Activated CD4-positive, alpha-beta T cell treated with anti-CD3 and anti-CD28 coated beads, Interleukin-2, amount 10 ng/mL, durations not matched to agents 7 days and 5 days (primary cell): Measurements from ENCODE around the gene NFS1. TPM values are rescaled to one million over a fixed set of nuclear protein-coding genes. Genes with fewer than 3 reads are reported as not detected.

Experiments used
- CTCF ChIA-PET: fragments of 350-600 bp; sonication (Branson Sonifier 250); formaldehyde crosslinking; loops from one replicate; lab custom pipeline; 2021; ENCODE audit warnings: antibody characterized with exemption; lab: Charles Lee
- POLR2A ChIA-PET: fragments of 350-600 bp; sonication (Branson Sonifier 250); formaldehyde crosslinking; loops from one replicate; lab custom pipeline; 2021; ENCODE audit warnings: antibody characterized with exemption; lab: Charles Lee
- DNase-seq: peaks from one replicate; pipeline ENCODE4 v3.0.0-alpha.2; 2020
- H3K27ac Mint-ChIP-seq: one replicate; pipeline ENCODE4 v1.8.0; 2021; ENCODE audit warnings: mild to moderate bottlenecking, moderate library complexity, mixed read lengths
- H3K27me3 Mint-ChIP-seq: one replicate; pipeline ENCODE4 v1.8.0; 2021; ENCODE audit warnings: mixed read lengths
- H3K36me3 Mint-ChIP-seq: one replicate; pipeline ENCODE4 v1.8.0; 2021; ENCODE audit warnings: low read depth, mixed read lengths
- H3K4me1 Mint-ChIP-seq: one replicate; pipeline ENCODE4 v1.8.0; 2021; ENCODE audit warnings: mixed read lengths
- H3K4me3 Mint-ChIP-seq: one replicate; pipeline ENCODE4 v1.8.0; 2021; ENCODE audit warnings: mild to moderate bottlenecking, moderate library complexity, mixed read lengths
- H3K9me3 Mint-ChIP-seq: one replicate; pipeline ENCODE4 v1.8.0; 2021; ENCODE audit warnings: mixed read lengths
- total RNA-seq, 2 experiments: library from RNA; stranded (reverse); gene quantifications; one replicate each; pipeline ENCODE4 v1.2.3, GENCODE V29; 2021

NFS1 gene
- total RNA-seq, 2 experiments from 2014 or later, result 33.2 to 36.6 TPM

DNA sequence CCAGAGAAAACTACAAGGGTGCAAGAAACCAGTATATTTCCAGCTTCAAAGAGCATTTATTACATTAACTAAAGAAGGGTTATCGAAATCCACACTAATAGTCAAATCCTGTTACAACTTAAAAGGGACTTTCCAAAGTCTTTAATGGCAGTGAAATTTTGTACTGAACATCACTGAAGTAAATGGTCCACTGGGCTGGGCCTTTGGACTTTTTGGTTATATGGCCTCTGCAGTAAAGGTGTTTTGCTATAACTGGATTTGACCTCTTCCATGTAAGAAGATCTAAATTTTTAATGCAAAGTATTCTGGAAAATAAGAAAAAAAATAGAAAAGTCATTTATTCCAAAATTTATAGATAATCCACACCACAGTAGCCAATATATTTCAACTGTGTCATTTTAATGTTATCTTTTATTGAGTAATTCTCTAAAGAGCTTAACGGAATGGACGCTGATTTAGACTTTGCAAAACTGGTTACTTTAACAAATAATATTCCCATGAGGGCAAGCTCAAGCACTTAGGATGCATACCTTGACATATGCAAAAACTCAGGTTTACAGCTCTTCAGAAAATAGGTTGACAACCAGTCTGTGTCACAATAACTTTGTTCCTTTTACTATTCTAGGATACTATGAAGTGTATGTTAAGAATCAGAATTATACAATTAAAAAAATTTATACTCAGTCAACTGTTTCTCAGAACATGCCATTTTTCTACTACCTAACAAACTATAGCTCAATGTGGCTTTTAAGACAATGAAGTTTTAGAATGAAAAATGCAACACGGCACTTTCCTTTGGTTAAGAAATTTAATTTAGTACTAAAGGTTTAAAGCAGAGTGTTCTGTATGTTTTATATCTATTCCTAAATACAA is 35.9 kb upstream of the NFS1 start:
- no peak overlapping the region for H3K27ac Mint-ChIP-seq
- no peaks in the 10 kb centered on the region for H3K9me3 Mint-ChIP-seq
- ChIA-PET POLR2A (interaction anchor here (0.8 kb wide), 1 partner anchor 66 kb away, joined by 5 read pairs; no protein-coding TSS in a partner anchor), CTCF (interaction anchor here (0.6 to 1.5 kb wide), 3 partner anchors 15 to 32 kb away, joined by 3 to 4 read pairs (median 3); no protein-coding TSS in a partner anchor)
- H3K4me3 Mint-ChIP-seq, result peak overlapping the region; percentile 3
- H3K4me1 Mint-ChIP-seq, result peaks cover 63% of the 10 kb centered on the region
- H3K36me3 Mint-ChIP-seq, result peaks cover 72% of the 10 kb centered on the region
- H3K27me3 Mint-ChIP-seq, result no peaks in the 10 kb centered on the region
- no peak for DNase-seq

DNA sequence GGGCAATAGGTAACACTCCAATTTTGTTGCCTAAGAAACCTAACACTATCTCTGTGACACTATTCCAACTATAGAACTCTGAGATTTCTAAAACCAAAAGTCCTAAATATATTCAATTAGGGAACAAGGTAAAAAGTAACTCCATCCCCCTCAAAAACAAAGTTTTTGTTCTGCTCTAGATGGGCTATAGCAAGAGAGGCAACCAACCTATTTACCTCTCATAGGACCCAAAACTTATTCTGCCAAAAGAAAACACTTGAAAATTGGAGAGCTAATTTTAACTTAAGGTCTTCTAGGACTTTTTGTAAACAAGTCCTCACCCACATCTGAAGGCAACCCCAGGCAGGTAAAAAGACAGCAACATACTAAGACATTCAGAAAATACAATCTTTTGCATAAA is 35.2 kb upstream of the NFS1 start:
- no peaks in the 10 kb centered on the region for H3K9me3 Mint-ChIP-seq
- H3K36me3 Mint-ChIP-seq, result peaks cover 69% of the 10 kb centered on the region
- ChIA-PET CTCF (interaction anchor here (0.6 to 1.5 kb wide), 3 partner anchors 15 to 31 kb away, joined by 3 to 4 read pairs (median 3); no protein-coding TSS in a partner anchor), POLR2A (no interaction called here)
- no peak overlapping the region for H3K27ac Mint-ChIP-seq
- peaks cover 60% of the 10 kb centered on the region for H3K4me1 Mint-ChIP-seq
- H3K4me3 Mint-ChIP-seq, result peak overlapping the region; percentile 3
- no peaks in the 10 kb centered on the region for H3K27me3 Mint-ChIP-seq
- DNase-seq, result no peak

DNA sequence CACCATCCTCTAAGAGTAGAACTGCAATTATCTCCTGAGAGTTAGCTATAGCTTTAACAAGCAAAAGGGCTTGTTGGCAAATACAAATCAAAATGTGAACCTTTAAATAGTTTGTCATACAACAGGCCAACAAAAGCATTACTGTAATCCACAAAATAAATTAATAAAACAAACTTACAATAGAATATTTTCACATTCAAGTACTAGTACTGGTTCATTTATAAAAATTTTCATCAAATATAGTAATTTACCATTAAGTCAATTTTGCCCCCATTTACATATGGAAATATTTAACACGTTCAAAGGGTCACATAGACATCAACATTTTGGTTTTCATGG is 33.5 kb upstream of the NFS1 start:
- Mint-ChIP-seq H3K9me3 (no peaks in the 10 kb centered on the region), H3K4me1 (peaks cover 47% of the 10 kb centered on the region), H3K36me3 (peaks cover 56% of the 10 kb centered on the region), H3K27me3 (no peaks in the 10 kb centered on the region), H3K27ac (no peak overlapping the region), H3K4me3 (no peak overlapping the region)
- no peak for DNase-seq
- CTCF ChIA-PET, result interaction anchor here (0.9 to 1.3 kb wide), 2 partner anchors 17 to 222 kb away, joined by 3 read pairs; partner anchors contain the start of gene SCAND1
- POLR2A ChIA-PET, result no interaction called here

DNA sequence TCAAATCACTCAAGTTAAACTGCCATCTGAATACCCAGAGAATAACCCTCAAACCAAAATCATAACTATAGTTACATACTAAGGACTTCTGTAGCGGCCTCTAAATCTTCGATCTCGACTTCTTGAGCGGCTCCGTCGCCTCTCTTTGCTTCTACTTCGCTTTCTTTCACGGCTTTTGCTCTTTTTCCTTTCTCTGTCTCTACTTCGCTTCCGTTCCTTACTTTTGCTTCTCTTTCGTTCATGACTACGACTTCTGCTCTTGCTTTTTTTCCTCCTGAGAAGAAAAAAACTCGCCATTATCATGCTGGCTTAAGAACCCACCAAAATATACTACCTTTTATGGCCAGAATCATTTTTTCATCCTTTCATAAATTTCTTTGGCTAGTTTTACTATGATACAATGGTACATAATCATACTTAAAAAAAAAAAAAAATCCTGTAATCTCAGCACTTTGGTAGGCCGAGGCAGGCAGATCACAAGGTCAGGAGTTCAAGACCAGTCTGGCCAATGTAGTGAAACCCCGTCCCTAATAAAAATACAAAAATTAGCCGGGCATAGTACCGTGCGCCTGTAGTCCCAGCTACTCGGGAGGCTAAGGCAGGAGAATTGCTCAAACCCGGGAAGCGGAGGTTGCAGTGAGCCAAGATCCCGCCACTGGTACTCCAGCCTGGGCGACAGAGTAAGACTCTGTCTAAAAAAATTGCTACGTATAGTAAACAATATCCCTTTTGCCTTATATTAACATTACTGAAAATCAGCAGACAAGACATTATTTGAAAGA is 32.9 kb upstream of the NFS1 start:
- no peak overlapping the region for H3K4me3 Mint-ChIP-seq
- peaks cover 47% of the 10 kb centered on the region for H3K4me1 Mint-ChIP-seq
- no peak for DNase-seq
- H3K27ac Mint-ChIP-seq, result peak overlapping the region; percentile 63
- H3K36me3 Mint-ChIP-seq, result peaks cover 58% of the 10 kb centered on the region
- ChIA-PET POLR2A (no interaction called here), CTCF (interaction anchor here (1.3 to 1.4 kb wide), 2 partner anchors 11 to 17 kb away, joined by 3 to 5 read pairs; partner anchors contain the start of gene RBM39)
- H3K9me3 Mint-ChIP-seq, result no peaks in the 10 kb centered on the region
- no peaks in the 10 kb centered on the region for H3K27me3 Mint-ChIP-seq

DNA sequence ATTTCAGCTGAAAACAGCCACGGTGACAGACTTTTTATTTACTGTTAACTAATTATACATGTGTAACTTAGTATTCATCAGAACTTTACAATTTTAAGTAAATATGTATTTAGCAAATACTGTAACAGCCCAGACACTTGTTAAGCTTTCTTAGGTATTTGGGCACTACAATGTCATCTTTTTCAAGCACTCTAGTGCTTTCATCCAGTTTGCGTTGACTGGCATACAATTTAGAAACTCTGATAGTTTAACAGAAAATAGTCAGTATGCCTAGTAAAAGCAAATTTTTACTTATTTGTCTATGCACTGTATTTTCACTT is 32.3 kb upstream of the NFS1 start:
- no peaks in the 10 kb centered on the region for H3K9me3 Mint-ChIP-seq
- DNase-seq, result no peak
- no peak overlapping the region for H3K27ac Mint-ChIP-seq
- no peak overlapping the region for H3K4me3 Mint-ChIP-seq
- H3K36me3 Mint-ChIP-seq, result peaks cover 61% of the 10 kb centered on the region
- H3K27me3 Mint-ChIP-seq, result no peaks in the 10 kb centered on the region
- POLR2A ChIA-PET, result no interaction called here
- CTCF ChIA-PET, result interaction anchor here (0.8 to 1.4 kb wide), 3 partner anchors 11 to 223 kb away, joined by 3 to 7 read pairs (median 5); partner anchors contain the start of genes RBM39 and SCAND1
- peaks cover 49% of the 10 kb centered on the region for H3K4me1 Mint-ChIP-seq

DNA sequence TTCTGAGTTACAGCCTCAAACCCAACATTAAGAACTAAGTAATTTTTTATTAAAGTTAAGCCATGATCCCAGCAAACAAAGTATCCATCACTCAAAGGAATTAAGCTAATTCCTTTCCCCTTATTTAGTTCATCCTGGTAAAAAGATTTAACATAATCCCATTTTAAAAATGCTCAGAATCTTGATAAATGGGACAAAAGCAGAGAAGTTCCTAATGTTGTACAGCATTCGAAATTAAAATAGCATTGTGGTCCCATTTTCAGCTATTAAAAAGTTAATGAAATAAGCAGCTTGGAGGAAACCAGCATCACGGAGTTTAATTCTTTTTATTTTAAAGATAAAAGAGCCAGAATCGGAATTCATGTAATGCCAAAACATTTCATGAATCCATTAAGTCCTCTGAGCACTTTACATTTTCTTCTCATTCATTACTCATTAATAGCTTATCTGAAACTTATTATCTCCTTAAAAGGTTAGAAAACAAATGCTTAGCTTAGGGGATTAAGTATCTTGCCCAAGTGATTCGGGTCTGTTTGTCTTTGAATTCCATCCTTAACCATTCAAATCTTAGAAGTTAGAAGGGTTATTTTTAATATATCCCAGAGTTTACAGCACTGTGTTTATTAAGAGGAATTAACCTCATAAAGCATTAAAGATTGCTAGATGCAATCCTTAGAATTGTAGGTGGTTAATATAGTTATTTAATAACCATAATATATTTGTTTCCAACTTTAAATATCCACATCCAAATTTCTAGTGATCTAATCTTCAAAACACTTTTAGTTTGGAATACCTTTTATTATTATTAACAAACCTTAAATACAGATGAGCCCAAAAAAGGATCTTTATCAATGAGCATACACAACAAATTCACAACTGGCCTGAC is 31.7 kb upstream of the NFS1 start:
- Mint-ChIP-seq H3K27me3 (no peaks in the 10 kb centered on the region), H3K27ac (no peak overlapping the region), H3K36me3 (peaks cover 60% of the 10 kb centered on the region), H3K4me3 (no peak overlapping the region), H3K9me3 (no peaks in the 10 kb centered on the region), H3K4me1 (peaks cover 43% of the 10 kb centered on the region)
- ChIA-PET POLR2A (interaction anchor here (0.5 kb wide), 1 partner anchor 1304 kb away, joined by 3 read pairs; no protein-coding TSS in a partner anchor), CTCF (interaction anchor here (0.8 to 1.6 kb wide), 5 partner anchors 12 to 224 kb away, joined by 3 to 7 read pairs (median 5); partner anchors contain the start of genes RBM39 and SCAND1)
- no peak for DNase-seq

DNA sequence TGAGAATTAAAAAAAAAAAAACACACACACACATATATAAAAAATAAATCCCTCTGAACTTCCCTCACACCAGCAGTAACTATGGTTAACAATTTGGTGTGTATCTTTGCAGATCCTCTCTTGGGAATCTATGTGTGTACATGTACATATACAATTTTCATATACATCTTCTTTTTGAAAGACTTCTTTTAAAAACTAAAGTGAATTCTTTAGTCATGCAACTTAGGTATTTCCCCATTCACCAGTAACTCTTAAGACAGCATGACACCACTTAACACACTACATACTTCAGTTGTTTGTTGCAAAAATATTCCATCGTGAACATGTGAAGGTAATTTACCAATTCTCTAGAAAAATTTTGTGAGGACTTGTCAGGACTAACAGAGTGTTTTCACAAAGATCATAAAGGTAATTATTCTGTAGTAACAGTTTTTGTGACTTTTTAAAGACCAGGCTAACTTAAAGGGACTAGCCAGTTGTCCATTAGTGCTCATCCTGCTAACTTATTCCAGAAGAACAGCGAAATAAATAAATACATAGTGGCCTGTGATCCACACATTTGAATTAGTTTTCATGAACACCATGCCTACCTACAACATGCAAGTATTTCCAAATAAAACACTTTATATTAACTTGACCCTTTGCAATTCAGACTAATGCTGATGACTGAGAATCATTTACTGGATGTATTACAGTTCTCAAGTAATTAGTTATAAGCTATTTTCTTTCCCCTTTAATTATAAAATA is 30.9 kb upstream of the NFS1 start:
- Mint-ChIP-seq H3K27me3 (no peaks in the 10 kb centered on the region), H3K36me3 (peaks cover 59% of the 10 kb centered on the region), H3K9me3 (no peaks in the 10 kb centered on the region), H3K4me3 (no peak overlapping the region), H3K27ac (no peak overlapping the region), H3K4me1 (peaks cover 43% of the 10 kb centered on the region)
- no peak for DNase-seq
- CTCF ChIA-PET, result interaction anchor here (1.0 to 1.9 kb wide), 4 partner anchors 10 to 52 kb away, joined by 3 to 5 read pairs (median 4); no protein-coding TSS in a partner anchor
- POLR2A ChIA-PET, result interaction anchor here (0.5 kb wide), 1 partner anchor 1305 kb away, joined by 3 read pairs; no protein-coding TSS in a partner anchor

DNA sequence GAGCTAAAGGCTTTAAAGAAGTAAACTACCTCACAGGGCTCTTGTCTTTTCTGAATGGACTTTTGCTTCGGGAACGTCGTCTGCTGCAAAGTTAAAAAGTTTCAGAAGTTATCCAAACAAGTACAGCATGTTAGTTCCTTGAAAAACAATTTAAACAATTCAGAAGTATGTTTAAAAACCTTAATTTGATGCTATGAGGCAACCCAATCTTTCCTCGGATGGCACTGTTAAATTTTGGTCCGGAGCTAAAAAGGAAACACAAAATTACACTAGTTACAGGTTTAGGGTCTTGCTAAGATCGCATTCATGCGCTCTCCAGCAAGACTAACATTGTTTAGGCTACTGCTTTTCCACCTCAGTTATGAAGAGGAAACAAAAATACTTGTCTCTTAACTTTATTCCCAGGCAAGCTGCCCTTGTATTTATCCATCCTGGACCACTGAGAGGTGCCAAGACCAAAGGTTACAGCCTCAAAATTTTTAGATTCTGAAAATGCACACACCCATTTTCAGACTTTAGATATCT is 30.2 kb upstream of the NFS1 start:
- POLR2A ChIA-PET, result no interaction called here
- Mint-ChIP-seq H3K36me3 (peaks cover 58% of the 10 kb centered on the region), H3K9me3 (no peaks in the 10 kb centered on the region), H3K4me3 (no peak overlapping the region), H3K27ac (no peak overlapping the region), H3K4me1 (peaks cover 40% of the 10 kb centered on the region), H3K27me3 (no peaks in the 10 kb centered on the region)
- CTCF ChIA-PET, result interaction anchor here (1.6 to 1.9 kb wide), 4 partner anchors 10 to 51 kb away, joined by 4 to 5 read pairs (median 5); no protein-coding TSS in a partner anchor
- no peak for DNase-seq

DNA sequence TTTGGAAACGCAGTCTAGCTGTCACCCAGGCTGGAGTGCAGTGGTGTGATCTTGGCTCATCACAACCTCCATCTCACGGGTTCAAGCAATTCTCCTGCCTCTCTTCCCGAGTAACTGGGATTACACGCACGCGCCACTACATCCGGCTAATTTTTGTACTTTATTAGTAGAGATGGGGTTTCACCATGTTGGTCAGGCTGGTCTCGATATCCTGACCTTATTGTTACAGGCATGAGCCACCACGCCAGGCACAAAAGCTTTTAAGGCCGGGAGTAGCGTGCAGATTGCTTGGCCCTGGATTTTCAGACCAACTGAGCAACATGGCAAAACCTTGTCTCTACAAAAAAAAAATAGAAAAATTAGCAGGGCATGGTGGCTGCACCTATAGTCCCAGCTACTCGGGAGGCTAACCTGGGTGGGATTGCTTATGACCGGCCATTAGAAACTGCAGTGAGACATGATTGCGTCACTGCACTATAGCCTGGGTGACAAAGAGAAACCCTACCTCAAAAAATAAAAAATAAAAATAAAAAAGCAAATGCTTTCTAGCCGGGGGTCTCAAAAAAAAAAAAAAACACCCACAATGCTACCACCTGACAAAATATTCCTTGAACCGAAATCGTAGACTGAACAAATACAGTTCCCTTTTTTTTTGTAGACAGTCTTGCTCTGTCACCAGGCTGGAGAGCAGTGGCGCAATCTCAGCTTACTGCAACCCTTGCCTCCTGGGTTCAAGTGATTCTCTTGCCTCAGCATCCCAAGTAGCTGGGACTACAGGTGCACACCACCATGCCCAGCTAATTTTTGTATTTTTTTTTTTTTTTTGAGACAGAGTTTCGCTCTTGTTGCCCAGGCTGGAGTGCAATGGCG is 27.9 kb upstream of the NFS1 start:
- CTCF ChIA-PET, result interaction anchor here (0.7 kb wide), 2 partner anchors 111 to 148 kb away, joined by 3 read pairs; no protein-coding TSS in a partner anchor

More for the DNA sequence above, 27.9 kb upstream of the NFS1 start:
- Mint-ChIP-seq H3K4me3 (no peak overlapping the region), H3K27me3 (no peaks in the 10 kb centered on the region), H3K4me1 (peaks cover 30% of the 10 kb centered on the region), H3K27ac (no peak overlapping the region), H3K36me3 (peaks cover 53% of the 10 kb centered on the region), H3K9me3 (no peaks in the 10 kb centered on the region)
- no peak for DNase-seq
- POLR2A ChIA-PET, result interaction anchor here (0.6 kb wide), 2 partner anchors 16 to 314 kb away, joined by 4 to 5 read pairs; no protein-coding TSS in a partner anchor
